Calu3 (cell line): ENCODE measurements around the gene PIP4K2B. TPM values are rescaled to one million over a fixed set of nuclear protein-coding genes. Genes with fewer than 3 reads are reported as not detected.
"Not testable (repeated sequence)": the region's sequence is repeated elsewhere in the genome, so short reads cannot be mapped to it uniquely, and the experiment has no call there.

ENCODE experiments used
- BruUV-seq: library from RNA; stranded (reverse); fragments of 400-500 nt; replicated peaks from 2 replicates; lab custom pipeline; 2021; lab: Mats Ljungman, UMichigan
- CTCF ChIA-PET: fragments of 300-600 bp; sonication (Branson Sonifier 250); formaldehyde crosslinking; loops from one replicate; lab custom pipeline; 2022; ENCODE audit warnings: antibody characterized with exemption; lab: Charles Lee
- DNase-seq: peaks from one replicate; pipeline ENCODE4 v3.0.0; 2022
- H3K27ac Mint-ChIP-seq: one replicate; pipeline ENCODE4 v1.8.0; 2022; ENCODE audit warnings: mixed read lengths; ENCODE audit not compliant: unreplicated experiment
- H3K27me3 Mint-ChIP-seq: one replicate; pipeline ENCODE4 v1.8.0; 2022; ENCODE audit warnings: mixed read lengths; ENCODE audit not compliant: unreplicated experiment
- H3K36me3 Mint-ChIP-seq: one replicate; pipeline ENCODE4 v1.8.0; 2022; ENCODE audit warnings: mild to moderate bottlenecking, moderate library complexity, mixed read lengths; ENCODE audit not compliant: insufficient read depth, unreplicated experiment
- H3K4me1 Mint-ChIP-seq: one replicate; pipeline ENCODE4 v1.8.0; 2022; ENCODE audit warnings: mild to moderate bottlenecking, low read depth, mixed read lengths; ENCODE audit not compliant: unreplicated experiment
- H3K4me3 Mint-ChIP-seq: one replicate; pipeline ENCODE4 v1.8.0; 2022; ENCODE audit warnings: mild to moderate bottlenecking, low read depth, moderate library complexity, mixed read lengths; ENCODE audit not compliant: unreplicated experiment
- H3K9me3 Mint-ChIP-seq: one replicate; pipeline ENCODE4 v1.8.0; 2022; ENCODE audit warnings: low read depth, mixed read lengths; ENCODE audit not compliant: unreplicated experiment
- CTCF ChIP-seq: fragments of 200-600 bp; IDR thresholded peaks from one replicate; pipeline ENCODE4 v1.8.0; 2022; ENCODE audit warnings: antibody characterized with exemption; ENCODE audit not compliant: unreplicated experiment
- intact Hi-C: fragments of 100-400 bp; cut with micrococcal nuclease; formaldehyde crosslinking; loops from one replicate; pipeline ENCODE4 v1.10.0; 2022; ENCODE audit not compliant: unreplicated experiment
- total RNA-seq: library from RNA; stranded (reverse); gene quantifications from 2 replicates; pipeline ENCODE4 v1.2.3, GENCODE V29; 2022

Gene PIP4K2B
- total RNA-seq, 1 experiment from 2014 or later, result 120 TPM

GRCh38 chr17:38729886-38730525, 69.3 kb downstream of the PIP4K2B start, which contains the start of gene CISD3:
Gene CISD3 (plus strand): TSS chr17:38730341. CDS start chr17:38730359, 18 bp downstream.
- peak; percentile 100 for TF ChIP-seq CTCF
- no peaks in the 10 kb centered on the region for H3K27me3 Mint-ChIP-seq
- peak; percentile 100 for DNase-seq
- intact Hi-C loops, result loop anchor here (1.0 kb wide), 2 partner anchors 26 to 53 kb away; no protein-coding TSS in a partner anchor
- CTCF ChIA-PET, result interaction anchor here (0.9 to 2.5 kb wide), 10 partner anchors 15 to 172 kb away, joined by 3 to 20 read pairs (median 4); partner anchors contain the start of genes EPOP, MLLT6 and PSMB3
- BruUV-seq, result no TSS peak
- peaks cover 48% of the 10 kb centered on the region for H3K4me1 Mint-ChIP-seq
- H3K27ac Mint-ChIP-seq, result peak within 1 kb of the TSS; percentile 85
- H3K36me3 Mint-ChIP-seq, result peaks cover 89% of the 10 kb centered on the region
- no peaks in the 10 kb centered on the region for H3K9me3 Mint-ChIP-seq
- peak within 1 kb of the TSS; percentile 90 for H3K4me3 Mint-ChIP-seq

GRCh38 chr17:38729368-38729885, 69.9 kb downstream of the PIP4K2B start:
- BruUV-seq, result no TSS peak
- H3K9me3 Mint-ChIP-seq, result no peaks in the 10 kb centered on the region
- peaks cover 42% of the 10 kb centered on the region for H3K4me1 Mint-ChIP-seq
- no peak for DNase-seq
- H3K36me3 Mint-ChIP-seq, result peaks cover 87% of the 10 kb centered on the region
- H3K27ac Mint-ChIP-seq, result peak overlapping the region; percentile 43
- CTCF ChIA-PET, result interaction anchor here (0.7 to 2.5 kb wide), 6 partner anchors 20 to 369 kb away, joined by 3 to 20 read pairs (median 4); partner anchors contain the start of genes EPOP and MLLT6
- H3K27me3 Mint-ChIP-seq, result no peaks in the 10 kb centered on the region
- peak overlapping the region; percentile 90 for H3K4me3 Mint-ChIP-seq
- TF ChIP-seq CTCF, result no peak
- intact Hi-C loops, result no loop called here

GRCh38 chr17:38728290-38728831, 71.0 kb downstream of the PIP4K2B start:
- intact Hi-C loops, result no loop called here
- Mint-ChIP-seq H3K27ac (peak overlapping the region; percentile 55), H3K4me1 (peaks cover 32% of the 10 kb centered on the region), H3K9me3 (no peaks in the 10 kb centered on the region), H3K27me3 (no peaks in the 10 kb centered on the region), H3K36me3 (peaks cover 87% of the 10 kb centered on the region), H3K4me3 (peak overlapping the region; percentile 90)
- TF ChIP-seq CTCF, result no peak
- BruUV-seq, result no TSS peak
- CTCF ChIA-PET, result interaction anchor here (0.8 to 1.6 kb wide), 5 partner anchors 10 to 59 kb away, joined by 3 to 4 read pairs (median 3); partner anchors contain the start of gene MLLT6
- DNase-seq, result no peak

GRCh38 chr17:38727736-38728135, 71.6 kb downstream of the PIP4K2B start:
- Mint-ChIP-seq H3K36me3 (peaks cover 87% of the 10 kb centered on the region), H3K4me1 (peaks cover 25% of the 10 kb centered on the region), H3K27ac (peak overlapping the region; percentile 55), H3K4me3 (peak overlapping the region; percentile 90), H3K27me3 (no peaks in the 10 kb centered on the region), H3K9me3 (no peaks in the 10 kb centered on the region)
- intact Hi-C loops, result no loop called here
- no peak for DNase-seq
- no peak for TF ChIP-seq CTCF
- BruUV-seq, result no TSS peak
- CTCF ChIA-PET, result interaction anchor here (0.6 to 1.6 kb wide), 4 partner anchors 23 to 757 kb away, joined by 3 to 4 read pairs (median 4); partner anchors contain the start of gene MLLT6

- BruUV-seq, H3K4me3 Mint-ChIP-seq, H3K27me3 Mint-ChIP-seq, intact Hi-C loops, H3K9me3 Mint-ChIP-seq, DNase-seq: not testable (repeated sequence)
- Mint-ChIP-seq H3K36me3 (peaks cover 76% of the 10 kb centered on the region), H3K27ac (peak overlapping the region; percentile 46), H3K4me1 (peaks cover 12% of the 10 kb centered on the region)
- CTCF ChIA-PET, result interaction anchor here (0.7 to 1.2 kb wide), 2 partner anchors 26 to 953 kb away, joined by 3 read pairs; partner anchors contain the start of gene PSMB3
Observed at GRCh38 chr17:38726145-38726544, 73.2 kb downstream of the PIP4K2B start.
